Esophagus muscularis mucosa (tissue), 4 donors: ENCODE data around the gene NTN1. TPM values are rescaled to one million over a fixed set of nuclear protein-coding genes. Genes with fewer than 3 reads are reported as not detected.

ENCODE experiments used
- DNase-seq: peaks from one replicate; pipeline ENCODE4 v3.0.0-alpha.2; 2017; ENCODE audit errors: extremely low spot score
- H3K27ac ChIP-seq, 4 donors: fragments of 200-600 bp; sonication (generic); replicated peaks in 1 of 4; 1 replicate in 3 of 4; 2 replicates in 1 of 4; pipeline ENCODE4 v1.5.1; 2016 to 2019; ENCODE audit warnings: mild to moderate bottlenecking in 1 of 4
- H3K27me3 ChIP-seq, 4 donors: fragments of 200-600 bp; sonication (generic); one replicate each; pipeline versions ENCODE4 v1.5.1 to v1.6.0; 2016 to 2019
- H3K36me3 ChIP-seq, 4 donors: fragments of 200-600 bp; sonication (generic); one replicate each; pipeline ENCODE4 v1.5.1; 2016 to 2019
- H3K4me1 ChIP-seq, 4 donors: fragments of 200-600 bp; sonication (generic); one replicate each; pipeline ENCODE4 v1.5.1; 2016 to 2019
- H3K4me3 ChIP-seq, 4 donors: fragments of 200-600 bp; sonication (generic); 1 replicate in 2 of 4; 2 replicates in 2 of 4; pipeline ENCODE4 v1.5.1; 2016 to 2019; ENCODE audit warnings: mild to moderate bottlenecking in 4 of 4, moderate library complexity in 1 of 4
- H3K9me3 ChIP-seq, 4 donors: fragments of 200-600 bp; sonication (generic); 1 replicate in 3 of 4; 2 replicates in 1 of 4; pipeline ENCODE4 v1.5.1; 2016 to 2019
- EP300 ChIP-seq: sonication (generic); formaldehyde crosslinking; IDR thresholded peaks from one replicate; pipeline ENCODE4 v1.6.1; 2017; ENCODE audit warnings: antibody characterized with exemption
- POLR2A ChIP-seq: fragments of 450-650 bp; IDR thresholded peaks from one replicate; pipeline ENCODE4 v1.6.1; 2017; ENCODE audit warnings: antibody characterized with exemption, moderate library complexity, mild to moderate bottlenecking, low read depth
- POLR2AphosphoS5 ChIP-seq, 2 donors: sonication (generic); formaldehyde crosslinking; IDR thresholded peaks; one replicate each; pipeline ENCODE4 v1.6.1; 2017; ENCODE audit warnings: antibody characterized with exemption in 2 of 2
- WGBS: methylation state at CpG from one replicate; pipeline ENCODE4 v1.1.5; 2018; 5-methylcytosine and 5-hydroxymethylcytosine counted together
- intact Hi-C: fragments of 100-400 bp; cut with DNase I; formaldehyde crosslinking; loops from one replicate; pipeline ENCODE4 v1.15.1; 2023
- total RNA-seq, 4 donors: library from RNA; depleted of rRNA; stranded (reverse); fragments of >200 nt; gene quantifications; one replicate each; pipeline versions ENCODE4 v1.1.0 to v1.2.1, GENCODE V29; 2016
- TF ChIP-seq, protein P1 (sequence below), 3 experiments: fragments of 200-600 bp in 2 of 3; fragments of 450-650 bp in 1 of 3; sonication (generic) in 2 of 3; IDR thresholded peaks; one replicate each; pipeline ENCODE4 v1.5.1; 2017 to 2019; ENCODE audit warnings: antibody characterized with exemption in 3 of 3, mild to moderate bottlenecking in 2 of 3, moderate library complexity in 1 of 3

Gene NTN1
- total RNA-seq, 4 donors from 2014 or later, result 69.3 to 179 (median 117) TPM

GRCh38 chr17:9237661-9238301, 216.5 kb downstream of the NTN1 start:
- Histone ChIP-seq H3K27me3 (no peaks in the 10 kb centered on the region), H3K36me3 (no peaks in the 10 kb centered on the region), H3K4me3 (no peak overlapping the region), H3K9me3 (no peaks in the 10 kb centered on the region), H3K27ac (peak overlapping the region; percentile 87 to 99 (median 99)), H3K4me1 (peaks cover 31 to 74% (median 70%) of the 10 kb centered on the region in 4 donors)
- DNase-seq, result no peak
- 82% methylated on average over 6 of the region's 13 CpGs for WGBS
- TF ChIP-seq, protein P1, sequence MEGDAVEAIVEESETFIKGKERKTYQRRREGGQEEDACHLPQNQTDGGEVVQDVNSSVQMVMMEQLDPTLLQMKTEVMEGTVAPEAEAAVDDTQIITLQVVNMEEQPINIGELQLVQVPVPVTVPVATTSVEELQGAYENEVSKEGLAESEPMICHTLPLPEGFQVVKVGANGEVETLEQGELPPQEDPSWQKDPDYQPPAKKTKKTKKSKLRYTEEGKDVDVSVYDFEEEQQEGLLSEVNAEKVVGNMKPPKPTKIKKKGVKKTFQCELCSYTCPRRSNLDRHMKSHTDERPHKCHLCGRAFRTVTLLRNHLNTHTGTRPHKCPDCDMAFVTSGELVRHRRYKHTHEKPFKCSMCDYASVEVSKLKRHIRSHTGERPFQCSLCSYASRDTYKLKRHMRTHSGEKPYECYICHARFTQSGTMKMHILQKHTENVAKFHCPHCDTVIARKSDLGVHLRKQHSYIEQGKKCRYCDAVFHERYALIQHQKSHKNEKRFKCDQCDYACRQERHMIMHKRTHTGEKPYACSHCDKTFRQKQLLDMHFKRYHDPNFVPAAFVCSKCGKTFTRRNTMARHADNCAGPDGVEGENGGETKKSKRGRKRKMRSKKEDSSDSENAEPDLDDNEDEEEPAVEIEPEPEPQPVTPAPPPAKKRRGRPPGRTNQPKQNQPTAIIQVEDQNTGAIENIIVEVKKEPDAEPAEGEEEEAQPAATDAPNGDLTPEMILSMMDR (IDR thresholded peaks at IDR 0.05), result no peak
- TF ChIP-seq POLR2A, result no peak
- no peak for TF ChIP-seq EP300
- TF ChIP-seq POLR2AphosphoS5 (IDR thresholded peaks at IDR 0.05), result no peak
- intact Hi-C loops, result no loop called here

DNA sequence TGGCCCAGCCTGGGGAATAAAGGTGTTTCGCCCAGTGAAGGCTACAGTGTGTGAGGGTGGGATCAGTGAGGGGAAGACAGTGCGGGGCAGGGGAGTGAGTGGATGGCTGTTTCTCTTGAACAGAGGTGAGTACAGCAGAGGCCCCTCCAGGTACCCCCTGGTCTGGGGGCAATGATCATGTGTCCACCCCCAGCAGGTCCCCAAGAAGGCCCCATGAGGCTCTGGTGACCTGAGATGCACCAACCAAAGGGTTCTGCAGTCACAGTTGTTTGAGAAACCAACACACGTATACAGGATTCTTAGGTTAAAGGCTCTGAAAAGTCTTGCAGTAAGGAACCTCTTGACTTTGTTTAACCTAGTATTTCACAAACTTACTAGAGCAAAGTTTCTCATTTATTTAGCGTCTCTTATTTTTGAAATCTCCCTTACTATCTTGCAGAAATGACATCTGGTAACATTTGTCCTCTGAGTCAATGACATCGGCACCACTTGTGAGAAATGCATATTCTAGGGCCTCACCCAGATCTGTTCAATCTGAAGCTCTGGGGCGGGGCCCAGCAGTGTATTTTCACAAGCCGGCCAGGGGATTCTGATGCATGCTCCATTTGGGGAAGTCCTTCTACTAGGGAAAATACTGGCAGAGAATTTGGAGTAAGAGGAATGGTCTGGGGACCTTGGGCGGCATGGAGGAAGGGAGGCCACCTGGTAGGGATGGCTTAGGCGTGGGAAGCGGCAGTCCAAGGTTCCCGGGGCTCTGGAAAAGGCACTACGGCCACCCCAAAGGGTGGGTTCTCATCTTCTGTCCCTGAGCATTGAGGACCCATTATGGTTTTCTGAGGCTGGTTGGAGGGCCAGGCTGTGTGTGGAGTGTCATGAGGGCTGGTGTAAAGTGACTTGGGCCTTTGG, 217.3 kb downstream of the NTN1 start:
- H3K27ac ChIP-seq, result peak overlapping the region; percentile 87 to 99 (median 99)
- peaks cover 34 to 81% (median 73%) of the 10 kb centered on the region in 4 donors for H3K4me1 ChIP-seq
- WGBS, result 80% methylated on average over 12 of the region's 12 CpGs
- H3K9me3 ChIP-seq, result no peaks in the 10 kb centered on the region
- intact Hi-C loops, result no loop called here
- no peak for DNase-seq
- H3K36me3 ChIP-seq, result no peaks in the 10 kb centered on the region
- peak overlapping the region in 3 of 4 donors; percentile 57 to 66 (median 65) for H3K4me3 ChIP-seq
- no peak for TF ChIP-seq EP300
- no peak for TF ChIP-seq POLR2AphosphoS5 (IDR thresholded peaks at IDR 0.05)
- no peak for TF ChIP-seq POLR2A
- TF ChIP-seq, protein P1 (IDR thresholded peaks at IDR 0.05), result no peak
- no peaks in the 10 kb centered on the region for H3K27me3 ChIP-seq

GRCh38 chr17:9239246-9239792, 218.0 kb downstream of the NTN1 start:
- WGBS, result 19% methylated on average over 14 of the region's 27 CpGs
- no peaks in the 10 kb centered on the region for H3K9me3 ChIP-seq
- H3K27ac ChIP-seq, result peak overlapping the region; percentile 87 to 99 (median 99)
- intact Hi-C loops, result no loop called here
- DNase-seq, result no peak
- TF ChIP-seq POLR2A, result no peak
- no peak for TF ChIP-seq EP300
- TF ChIP-seq POLR2AphosphoS5 (IDR thresholded peaks at IDR 0.05), result no peak
- TF ChIP-seq, protein P1 (IDR thresholded peaks at IDR 0.05), result no peak
- no peaks in the 10 kb centered on the region for H3K36me3 ChIP-seq
- H3K4me3 ChIP-seq, result peak overlapping the region; percentile 57 to 66 (median 64)
- H3K4me1 ChIP-seq, result peaks cover 39 to 82% (median 79%) of the 10 kb centered on the region in 4 donors
- H3K27me3 ChIP-seq, result no peaks in the 10 kb centered on the region

DNA sequence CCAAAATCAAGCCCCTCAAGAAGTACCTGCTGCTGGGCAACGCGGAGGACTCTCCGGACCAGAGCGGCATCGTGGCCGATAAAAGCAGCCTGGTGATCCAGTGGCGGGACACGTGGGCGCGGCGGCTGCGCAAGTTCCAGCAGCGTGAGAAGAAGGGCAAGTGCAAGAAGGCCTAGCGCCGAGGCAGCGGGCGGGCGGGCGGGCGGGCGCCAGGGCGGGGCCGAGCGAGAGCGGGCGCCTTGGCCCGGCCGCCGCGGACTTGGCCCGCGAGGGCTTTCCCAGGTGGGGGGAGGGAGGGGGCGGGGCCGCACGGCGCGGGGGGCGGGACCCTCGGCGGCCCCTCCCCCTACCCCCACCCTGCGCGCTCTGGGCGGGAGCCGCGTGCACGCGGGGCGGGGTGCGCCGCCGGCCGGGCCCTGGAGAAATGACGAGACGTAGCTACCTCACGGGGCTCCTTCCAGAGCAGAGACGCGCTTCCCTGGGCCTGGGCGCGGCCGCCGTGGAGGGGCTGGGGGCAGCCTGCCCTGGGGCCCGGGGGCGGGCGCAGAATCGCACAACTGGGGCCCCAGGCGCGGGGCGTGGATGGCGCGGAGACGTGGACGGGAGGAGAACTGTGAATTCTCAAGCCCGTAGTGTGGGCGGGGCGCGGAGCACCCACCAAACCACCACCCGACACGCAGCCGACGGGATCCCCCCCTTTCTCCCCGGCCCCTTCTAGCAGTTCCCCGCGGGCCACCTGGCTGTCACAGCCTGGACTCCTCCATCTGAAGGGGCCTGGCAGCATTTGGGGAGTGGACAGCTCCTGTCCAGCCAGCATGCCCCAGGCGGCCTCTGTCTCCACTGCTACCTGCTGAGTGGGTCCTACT, 218.7 kb downstream of the NTN1 start:
- peak; percentile 47 for TF ChIP-seq POLR2A
- TF ChIP-seq, protein P1 (IDR thresholded peaks at IDR 0.05), result no peak
- TF ChIP-seq EP300, result no peak
- TF ChIP-seq POLR2AphosphoS5 (IDR thresholded peaks at IDR 0.05), result peak; percentile 74 to 95
- peak overlapping the region; percentile 97 to 99 (median 99) for H3K27ac ChIP-seq
- no peaks in the 10 kb centered on the region for H3K36me3 ChIP-seq
- no peaks in the 10 kb centered on the region for H3K27me3 ChIP-seq
- intact Hi-C loops, result no loop called here
- peak overlapping the region; percentile 57 to 66 (median 64) for H3K4me3 ChIP-seq
- no peak for DNase-seq
- WGBS, result 2% methylated on average over 11 of the region's 84 CpGs
- no peaks in the 10 kb centered on the region for H3K9me3 ChIP-seq
- H3K4me1 ChIP-seq, result peaks cover 45 to 89% (median 86%) of the 10 kb centered on the region in 4 donors
